Neuronal stem cell (in vitro differentiated cells): ENCODE measurements around the gene MDM1.

Source experiments
- DNase-seq: peaks from one replicate; pipeline ENCODE4 v3.0.0-alpha.2; 2013; ENCODE audit warnings: low spot score
- H2AFZ ChIP-seq: one replicate; pipeline ENCODE4 v1.6.1; 2013; ENCODE audit warnings: mild to moderate bottlenecking, low read length, inconsistent platforms
- H2AK5ac ChIP-seq: 2 replicates; pipeline ENCODE4 v1.6.1; 2013; ENCODE audit warnings: low read depth, mild to moderate bottlenecking, inconsistent platforms, low read length, moderate library complexity, mixed read lengths
- H2BK120ac ChIP-seq: 2 replicates; pipeline ENCODE4 v1.6.1; 2013; ENCODE audit warnings: low read depth, mild to moderate bottlenecking, inconsistent platforms, low read length, moderate library complexity, mixed read lengths
- H2BK12ac ChIP-seq: one replicate; pipeline ENCODE4 v1.6.1; 2013; ENCODE audit warnings: low read length, inconsistent platforms
- H2BK15ac ChIP-seq: 2 replicates; pipeline ENCODE4 v1.6.1; 2013; ENCODE audit warnings: mild to moderate bottlenecking, low read length, inconsistent platforms, mixed read lengths
- H2BK5ac ChIP-seq: one replicate; pipeline ENCODE4 v1.6.1; 2013; ENCODE audit warnings: inconsistent platforms, mild to moderate bottlenecking, low read length, moderate library complexity
- H3K14ac ChIP-seq: one replicate; pipeline ENCODE4 v1.6.1; 2013; ENCODE audit warnings: low read length, inconsistent platforms
- H3K18ac ChIP-seq: 2 replicates; pipeline ENCODE4 v1.6.1; 2013; ENCODE audit warnings: low read length, inconsistent platforms
- H3K23ac ChIP-seq: 2 replicates; pipeline ENCODE4 v1.6.1; 2013; ENCODE audit warnings: low read depth, mild to moderate bottlenecking, mixed read lengths, low read length, inconsistent platforms; ENCODE audit not compliant: poor library complexity
- H3K27ac ChIP-seq: replicated peaks from 3 replicates; pipeline ENCODE4 v1.5.1; 2013; ENCODE audit warnings: low read length, inconsistent platforms
- H3K27me3 ChIP-seq, 3 experiments: 2 replicates each; pipeline ENCODE4 v1.6.1; 2013; ENCODE audit warnings: low read length in 3 of 3, mild to moderate bottlenecking in 2 of 3, inconsistent platforms in 1 of 3, low read depth in 1 of 3, mixed read lengths in 1 of 3, moderate library complexity in 1 of 3; ENCODE audit not compliant: control insufficient read depth in 3 of 3, insufficient read depth in 3 of 3
- H3K36me3 ChIP-seq, 2 donors: replicated peaks in 1 of 2; 2 replicates each; pipeline ENCODE4 v1.6.1; 2013; ENCODE audit warnings: low read length in 2 of 2; ENCODE audit not compliant: control insufficient read depth in 2 of 2, insufficient read depth in 2 of 2
- H3K4ac ChIP-seq: 2 replicates; pipeline ENCODE4 v1.6.1; 2013; ENCODE audit warnings: inconsistent platforms, mild to moderate bottlenecking, low read length, moderate library complexity
- H3K4me1 ChIP-seq, 2 donors: 1 replicate in 1 of 2; 2 replicates in 1 of 2; pipeline ENCODE4 v1.6.1; 2013; ENCODE audit warnings: low read length in 2 of 2, low read depth in 1 of 2; ENCODE audit not compliant: control insufficient read depth in 2 of 2, insufficient read depth in 1 of 2
- H3K4me2 ChIP-seq: one replicate; pipeline ENCODE4 v1.6.1; 2013; ENCODE audit warnings: mild to moderate bottlenecking, low read length, inconsistent platforms; ENCODE audit not compliant: insufficient read depth, poor library complexity, severe bottlenecking
- H3K4me3 ChIP-seq, 2 donors: 2 replicates each; pipeline ENCODE4 v1.5.1; 2013; ENCODE audit warnings: low read length in 2 of 2, mild to moderate bottlenecking in 2 of 2, inconsistent platforms in 1 of 2, moderate library complexity in 1 of 2
- H3K79me1 ChIP-seq: one replicate; pipeline ENCODE4 v1.6.1; 2013; ENCODE audit warnings: low read depth, mild to moderate bottlenecking, inconsistent platforms, low read length, moderate library complexity
- H3K9ac ChIP-seq: one replicate; pipeline ENCODE4 v1.6.1; 2013; ENCODE audit warnings: mild to moderate bottlenecking, low read depth, low read length, inconsistent platforms; ENCODE audit not compliant: poor library complexity
- H3K9me3 ChIP-seq, 2 donors: replicated peaks in 1 of 2; 2 replicates each; pipeline versions ENCODE3 to v1.6.1; 2013; ENCODE audit warnings: low read length in 2 of 2, mild to moderate bottlenecking in 2 of 2, inconsistent platforms in 1 of 2, low read depth in 1 of 2, mixed read lengths in 1 of 2, moderate library complexity in 1 of 2; ENCODE audit not compliant: control insufficient read depth in 2 of 2, insufficient read depth in 1 of 2
- H4K8ac ChIP-seq: one replicate; pipeline ENCODE4 v1.6.1; 2013; ENCODE audit warnings: low read depth, mild to moderate bottlenecking, inconsistent platforms, low read length, moderate library complexity
- H4K91ac ChIP-seq: one replicate; pipeline ENCODE4 v1.6.1; 2013; ENCODE audit warnings: low read length, low read depth, mild to moderate bottlenecking, inconsistent platforms; ENCODE audit not compliant: poor library complexity
- WGBS, 2 donors: extraction: QIAGEN DNeasy Blood & Tissue Kit; methylation state at CpG; one replicate each; pipeline ENCODE4 v1.1.7; 2013; ENCODE audit warnings: missing lambda C conversion rate in 2 of 2, mixed read lengths in 1 of 2; ENCODE audit not compliant: insufficient read length in 2 of 2, insufficient replicate concordance in 1 of 2; ENCODE audit errors: extremely low coverage in 2 of 2; 5-methylcytosine and 5-hydroxymethylcytosine counted together

MDM1 gene

GRCh38 chr12:68342966-68343365 is 10.8 kb upstream of the MDM1 start:
- peaks cover 0 to 10% (median 0%) of the 10 kb centered on the region in 3 experiments for H3K27me3 ChIP-seq
- H3K14ac ChIP-seq, result no peak overlapping the region
- no peak overlapping the region for H4K91ac ChIP-seq
- peak overlapping the region; percentile 16 for H3K18ac ChIP-seq
- H2AK5ac ChIP-seq, result no peak overlapping the region
- H2BK5ac ChIP-seq, result no peak overlapping the region
- H3K9me3 ChIP-seq, result no peaks in the 10 kb centered on the region
- no peak overlapping the region for H3K4ac ChIP-seq
- H3K4me3 ChIP-seq, result no peak overlapping the region
- no peak overlapping the region for H2BK12ac ChIP-seq
- no peaks in the 10 kb centered on the region for H3K79me1 ChIP-seq
- H3K9ac ChIP-seq, result no peak overlapping the region
- no peak overlapping the region for H2BK15ac ChIP-seq
- no peak overlapping the region for H3K27ac ChIP-seq
- H4K8ac ChIP-seq, result no peak overlapping the region
- no peak for DNase-seq
- no peak overlapping the region for H3K23ac ChIP-seq
- no peak overlapping the region for H2BK120ac ChIP-seq
- H3K4me1 ChIP-seq, result peaks cover 0 to 6% of the 10 kb centered on the region in 2 donors
- H3K36me3 ChIP-seq, result no peaks in the 10 kb centered on the region
- no peak overlapping the region for H3K4me2 ChIP-seq
- WGBS, 2 donors, result no CpG with 5 or more reads among the region's 3 CpGs
- no peak overlapping the region for H2AFZ ChIP-seq

- Histone ChIP-seq H4K8ac (no peak overlapping the region), H4K91ac (no peak overlapping the region), H3K23ac (no peak overlapping the region), H3K4me2 (no peak overlapping the region), H3K79me1 (no peaks in the 10 kb centered on the region), H2BK5ac (no peak overlapping the region), H2BK120ac (no peak overlapping the region), H3K4me1 (peaks cover 0 to 6% of the 10 kb centered on the region in 2 donors), H2AK5ac (no peak overlapping the region), H3K14ac (no peak overlapping the region), H2BK12ac (no peak overlapping the region), H3K9me3 (no peaks in the 10 kb centered on the region), H2BK15ac (no peak overlapping the region), H3K36me3 (no peaks in the 10 kb centered on the region), H3K4ac (no peak overlapping the region), H3K4me3 (no peak overlapping the region), H3K18ac (no peak overlapping the region), H2AFZ (no peak overlapping the region), H3K27ac (no peak overlapping the region), H3K9ac (no peak overlapping the region), H3K27me3 (peaks cover 0 to 10% (median 0%) of the 10 kb centered on the region in 3 experiments)
- no peak for DNase-seq
- no CpG with 5 or more reads among the region's 2 CpGs for WGBS, 2 donors
These were observed 9.7 kb upstream of the MDM1 start for GRCh38 chr12:68341822-68342221.

- no peak overlapping the region for H3K23ac ChIP-seq
- no peak overlapping the region for H3K4me3 ChIP-seq
- no peak overlapping the region for H4K91ac ChIP-seq
- no peak overlapping the region for H3K27ac ChIP-seq
- no peak overlapping the region for H2AFZ ChIP-seq
- H2AK5ac ChIP-seq, result no peak overlapping the region
- no peaks in the 10 kb centered on the region for H3K79me1 ChIP-seq
- H2BK12ac ChIP-seq, result no peak overlapping the region
- H4K8ac ChIP-seq, result no peak overlapping the region
- DNase-seq, result no peak
- H3K4ac ChIP-seq, result no peak overlapping the region
- no peaks in the 10 kb centered on the region for H3K36me3 ChIP-seq
- peaks cover 0 to 6% of the 10 kb centered on the region in 2 donors for H3K4me1 ChIP-seq
- H3K27me3 ChIP-seq, result peaks cover 0 to 10% (median 0%) of the 10 kb centered on the region in 3 experiments
- H2BK15ac ChIP-seq, result no peak overlapping the region
- no peaks in the 10 kb centered on the region for H3K9me3 ChIP-seq
- no peak overlapping the region for H3K18ac ChIP-seq
- H3K9ac ChIP-seq, result no peak overlapping the region
- no peak overlapping the region for H3K4me2 ChIP-seq
- H2BK120ac ChIP-seq, result no peak overlapping the region
- WGBS, 2 donors, result no CpG with 5 or more reads among the region's 8 CpGs
- H2BK5ac ChIP-seq, result no peak overlapping the region
- H3K14ac ChIP-seq, result no peak overlapping the region
These were observed 8.5 kb upstream of the MDM1 start for GRCh38 chr12:68340404-68341270.

DNA sequence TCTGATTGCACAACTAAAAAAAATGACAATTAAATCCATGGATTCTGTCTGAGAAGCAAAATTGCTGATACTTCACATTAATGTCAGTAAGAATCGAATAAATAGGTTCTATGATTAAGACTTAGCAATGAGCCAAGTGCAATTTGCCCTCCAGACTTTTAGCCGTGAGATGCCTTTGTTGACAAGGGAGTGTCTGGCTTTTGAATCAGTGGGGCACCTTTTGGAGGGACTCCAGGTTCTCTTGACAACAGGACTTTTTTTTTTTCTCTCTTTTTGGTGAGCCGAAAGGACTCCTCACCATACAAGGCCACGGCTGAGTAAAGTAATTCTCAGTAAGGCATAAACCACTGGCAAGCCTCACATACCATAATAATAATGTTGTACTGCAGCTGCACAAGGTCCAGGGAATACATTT is 4.7 kb upstream of the MDM1 start:
- Histone ChIP-seq H3K9me3 (no peaks in the 10 kb centered on the region), H2BK12ac (no peak overlapping the region), H3K14ac (no peak overlapping the region), H2BK120ac (no peak overlapping the region), H3K23ac (no peak overlapping the region), H3K27ac (no peak overlapping the region), H4K8ac (no peak overlapping the region), H3K36me3 (no peaks in the 10 kb centered on the region), H3K9ac (no peak overlapping the region), H3K27me3 (peaks cover 0 to 3% (median 0%) of the 10 kb centered on the region in 3 experiments), H4K91ac (no peak overlapping the region), H2BK5ac (no peak overlapping the region), H3K4me2 (no peak overlapping the region), H3K4me1 (no peaks in the 10 kb centered on the region), H2AK5ac (no peak overlapping the region), H2AFZ (no peak overlapping the region), H2BK15ac (no peak overlapping the region), H3K4me3 (no peak overlapping the region), H3K4ac (no peak overlapping the region), H3K18ac (no peak overlapping the region), H3K79me1 (no peaks in the 10 kb centered on the region)
- DNase-seq, result no peak
- WGBS, 2 donors, result no CpG with 5 or more reads among the region's 4 CpGs
